OCI-LY3 (cell line): Measurements from ENCODE around the gene LCA5L.
A peak's percentile ranks its signal among the peaks of the same experiment; 100 is the strongest.
"Not testable (repeated sequence)": the region's sequence is repeated elsewhere in the genome, so short reads cannot be mapped to it uniquely, and the experiment has no call there.

Experiments used
- H2AFZ ChIP-seq: fragments of 200-600, 300-600 bp; shearing (Covaris generic); 2 replicates; pipeline ENCODE4 v1.6.0; 2014; ENCODE audit warnings: antibody characterized with exemption, low read depth, low read length
- H3K27ac ChIP-seq: fragments of 200-600, 300-600 bp; sonication (generic); 2 replicates; pipeline ENCODE4 v1.5.1; 2014; ENCODE audit warnings: mild to moderate bottlenecking, low read length, moderate library complexity, mixed read lengths
- H3K27me3 ChIP-seq: fragments of 200-600, 300-600 bp; sonication (generic); 2 replicates; pipeline ENCODE4 v1.6.1; 2014; ENCODE audit warnings: low read depth, low read length, mixed read lengths
- H3K36me3 ChIP-seq: fragments of 200-600, 300-600 bp; sonication (generic); replicated peaks from 2 replicates; pipeline ENCODE3; 2014; ENCODE audit warnings: low read depth, low read length, mixed read lengths
- H3K4me1 ChIP-seq: fragments of 300-600, 200-600 bp; sonication (generic); 2 replicates; pipeline ENCODE4 v1.6.1; 2014; ENCODE audit warnings: low read length, mixed read lengths
- H3K4me2 ChIP-seq: fragments of 200-600, 300-600 bp; sonication (generic); 2 replicates; pipeline ENCODE4 v1.6.1; 2014; ENCODE audit warnings: low read length, mixed read lengths
- H3K4me3 ChIP-seq: fragments of 300-600, 200-600 bp; sonication (generic); 2 replicates; pipeline ENCODE4 v1.5.1; 2014; ENCODE audit warnings: antibody characterized with exemption, mild to moderate bottlenecking, low read length, moderate library complexity
- H3K79me2 ChIP-seq: fragments of 300-600, 200-600 bp; shearing (Covaris generic); 2 replicates; pipeline ENCODE4 v1.6.1; 2014; ENCODE audit warnings: mild to moderate bottlenecking, low read length, mixed read lengths
- H3K9ac ChIP-seq: fragments of 300-600, 200-600 bp; shearing (Covaris generic); 2 replicates; pipeline ENCODE4 v1.6.0; 2014; ENCODE audit warnings: mild to moderate bottlenecking, low read length, moderate library complexity
- H3K9me3 ChIP-seq: fragments of 200-600, 300-600 bp; shearing (Covaris generic); 2 replicates; pipeline ENCODE4 v1.6.1; 2014; ENCODE audit warnings: low read length, mixed read lengths; ENCODE audit not compliant: insufficient read depth
- H4K20me1 ChIP-seq: fragments of 200-600, 300-600 bp; sonication (generic); 2 replicates; pipeline ENCODE4 v1.6.1; 2016; ENCODE audit warnings: low read length, mixed read lengths; ENCODE audit not compliant: insufficient read depth
- CTCF ChIP-seq: fragments of 200-600, 300-600 bp; sonication (generic); IDR thresholded peaks from 2 replicates; pipeline ENCODE4 v1.5.1; 2014; ENCODE audit warnings: antibody characterized with exemption, low read length, low read depth
- EZH2phosphoT487 ChIP-seq: fragments of 200-600 bp; shearing (Covaris generic); IDR thresholded peaks from 2 replicates; pipeline ENCODE4 v1.6.1; 2018; ENCODE audit warnings: antibody characterized with exemption, mixed run types, low read depth

Gene LCA5L

GRCh38 chr21:39385299-39386145 is 60.1 kb downstream of the LCA5L start:
- Histone ChIP-seq H3K27ac (no peak overlapping the region), H3K9ac (no peak overlapping the region), H3K79me2 (peaks cover 29% of the 10 kb centered on the region), H3K4me1 (peaks cover 15% of the 10 kb centered on the region; the same call in 1 of the 2 replicates), H3K27me3 (no peaks in the 10 kb centered on the region), H3K9me3 (no peaks in the 10 kb centered on the region), H3K4me3 (no peak overlapping the region), H2AFZ (no peak overlapping the region), H3K4me2 (no peak overlapping the region), H4K20me1 (0 out of 2 replicates have a peak, but pooled peaks cover 3% of the 10 kb centered on the region), H3K36me3 (no peaks in the 10 kb centered on the region)
- TF ChIP-seq EZH2phosphoT487 (no peak), CTCF (no peak)

GRCh38 chr21:39384674-39385298 is 60.8 kb downstream of the LCA5L start:
- Histone ChIP-seq H3K36me3 (no peaks in the 10 kb centered on the region), H3K9me3 (no peaks in the 10 kb centered on the region), H3K27me3 (no peaks in the 10 kb centered on the region), H3K4me2 (no peak overlapping the region), H3K79me2 (peaks cover 29% of the 10 kb centered on the region), H3K4me3 (no peak overlapping the region), H3K4me1 (peaks cover 15% of the 10 kb centered on the region; the same call in 1 of the 2 replicates), H4K20me1 (0 out of 2 replicates have a peak, but pooled peaks cover 3% of the 10 kb centered on the region), H3K27ac (no peak overlapping the region), H3K9ac (no peak overlapping the region), H2AFZ (no peak overlapping the region)
- no peak for TF ChIP-seq EZH2phosphoT487
- no peak for TF ChIP-seq CTCF

- not testable (repeated sequence) for H3K27ac ChIP-seq, H3K36me3 ChIP-seq
- H3K79me2 ChIP-seq = peaks cover 10% of the 10 kb centered on the region
These were observed 63.5 kb downstream of the LCA5L start for GRCh38 chr21:39382096-39382495.

GRCh38 chr21:39381009-39381408 is 64.6 kb downstream of the LCA5L start:
- Histone ChIP-seq H3K9ac (peak overlapping the region; percentile 85; the same call in 1 of the 2 replicates), H3K4me1 (peaks cover 5% of the 10 kb centered on the region; the same call in 1 of the 2 replicates), H3K9me3 (no peaks in the 10 kb centered on the region), H3K27ac (no peak overlapping the region), H2AFZ (no peak overlapping the region), H3K4me3 (peak overlapping the region; percentile 98), H3K36me3 (no peaks in the 10 kb centered on the region), H3K79me2 (peaks cover 6% of the 10 kb centered on the region; the same call in 1 of the 2 replicates), H3K4me2 (peak overlapping the region; percentile 86), H3K27me3 (no peaks in the 10 kb centered on the region), H4K20me1 (no peaks in the 10 kb centered on the region)
- no peak for TF ChIP-seq CTCF
- no peak for TF ChIP-seq EZH2phosphoT487

More at GRCh38 chr21:39382096-39382495, 63.5 kb downstream of the LCA5L start:
- H3K4me2 ChIP-seq, H3K4me1 ChIP-seq, H2AFZ ChIP-seq, H4K20me1 ChIP-seq, H3K27me3 ChIP-seq, H3K9ac ChIP-seq, H3K9me3 ChIP-seq, H3K4me3 ChIP-seq: not testable (repeated sequence)
